ENCODE measurements around the gene ZNF649. TPM values are rescaled to one million over a fixed set of nuclear protein-coding genes. Genes with fewer than 3 reads are reported as not detected.

ZNF649 gene
- total and polyA plus RNA-seq, 10 of the 15 experiments (the other 5 are each of a cell fraction or from before 2014, with no cell fraction given), result 0.87 to 9.7 (median 4.7) TPM

DNA sequence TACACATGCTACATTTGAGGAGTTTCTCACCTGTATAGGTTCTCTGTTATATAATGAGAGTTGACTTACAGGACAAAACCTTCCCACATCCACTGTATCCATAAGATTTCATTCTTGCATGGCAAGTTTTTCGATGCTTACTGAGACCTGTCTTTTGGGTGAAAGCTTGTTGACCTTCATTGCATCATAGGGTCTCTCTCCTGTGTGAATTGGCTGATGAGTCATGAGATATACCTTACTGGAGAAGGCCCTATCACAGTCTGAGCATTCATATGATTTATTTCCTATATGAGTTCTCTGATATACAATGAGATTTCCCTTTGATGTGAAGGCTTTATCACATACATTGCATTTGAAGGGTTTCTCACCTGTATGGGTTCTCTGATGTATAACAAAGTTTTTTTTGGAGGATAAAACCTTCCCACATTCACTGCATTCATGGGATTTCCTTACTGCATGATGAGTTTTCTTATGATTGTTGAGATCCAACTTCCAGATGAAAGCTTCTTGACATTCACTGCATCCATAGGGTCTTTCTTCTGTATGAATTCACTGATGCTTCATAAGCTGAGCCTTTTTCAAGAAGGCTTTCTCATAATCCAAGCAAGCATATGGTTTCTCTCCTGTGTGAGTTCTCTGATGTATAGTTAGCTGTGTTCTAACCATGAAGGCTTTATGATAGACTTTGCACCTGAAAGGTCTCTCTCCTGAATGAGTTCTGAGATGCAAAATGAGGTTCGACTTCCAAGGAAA is 42.8 kb downstream of the ZNF649 start:
- Histone ChIP-seq H3K9ac (ENCODE audit: control insufficient read depth, insufficient read depth, low read length) (no peak overlapping the region), H4K20me1 (ENCODE audit: control insufficient read depth, insufficient read depth) (no peaks in the 10 kb centered on the region), H3K9me3 (replicated peaks; ENCODE audit: control insufficient read depth, insufficient read depth, low read length) (peaks cover 11% of the 10 kb centered on the region), H2AFZ (ENCODE audit: control insufficient read depth, low read depth, low read length) (no peak overlapping the region), H3K4me3 (no peak overlapping the region), H3K36me3 (ENCODE audit: control insufficient read depth in 2 of 2, insufficient read depth in 2 of 2, low read length in 1 of 2) (no peaks in the 10 kb centered on the region), H3K4me2 (ENCODE audit: control insufficient read depth, insufficient read depth) (no peak overlapping the region), H3K4me1 (ENCODE audit: control insufficient read depth, insufficient read depth, low read length) (no peaks in the 10 kb centered on the region), H3K27me3 (replicated peaks in 1 of 2; ENCODE audit: control insufficient read depth in 2 of 2, insufficient read depth in 2 of 2, low read length in 1 of 2) (no peaks in the 10 kb centered on the region), H3K79me2 (ENCODE audit: control insufficient read depth, insufficient read depth, low read length) (no peaks in the 10 kb centered on the region), H3K27ac (ENCODE audit: control insufficient read depth, insufficient read depth) (no peak overlapping the region)
- in situ Hi-C loops (cut with MboI), result no loop called here
- TF ChIP-seq ZNF274 (IDR thresholded peaks at IDR 0.05; ENCODE audit: insufficient read depth, insufficient read length), result peak; percentile 78
- TF ChIP-seq, protein P1, sequence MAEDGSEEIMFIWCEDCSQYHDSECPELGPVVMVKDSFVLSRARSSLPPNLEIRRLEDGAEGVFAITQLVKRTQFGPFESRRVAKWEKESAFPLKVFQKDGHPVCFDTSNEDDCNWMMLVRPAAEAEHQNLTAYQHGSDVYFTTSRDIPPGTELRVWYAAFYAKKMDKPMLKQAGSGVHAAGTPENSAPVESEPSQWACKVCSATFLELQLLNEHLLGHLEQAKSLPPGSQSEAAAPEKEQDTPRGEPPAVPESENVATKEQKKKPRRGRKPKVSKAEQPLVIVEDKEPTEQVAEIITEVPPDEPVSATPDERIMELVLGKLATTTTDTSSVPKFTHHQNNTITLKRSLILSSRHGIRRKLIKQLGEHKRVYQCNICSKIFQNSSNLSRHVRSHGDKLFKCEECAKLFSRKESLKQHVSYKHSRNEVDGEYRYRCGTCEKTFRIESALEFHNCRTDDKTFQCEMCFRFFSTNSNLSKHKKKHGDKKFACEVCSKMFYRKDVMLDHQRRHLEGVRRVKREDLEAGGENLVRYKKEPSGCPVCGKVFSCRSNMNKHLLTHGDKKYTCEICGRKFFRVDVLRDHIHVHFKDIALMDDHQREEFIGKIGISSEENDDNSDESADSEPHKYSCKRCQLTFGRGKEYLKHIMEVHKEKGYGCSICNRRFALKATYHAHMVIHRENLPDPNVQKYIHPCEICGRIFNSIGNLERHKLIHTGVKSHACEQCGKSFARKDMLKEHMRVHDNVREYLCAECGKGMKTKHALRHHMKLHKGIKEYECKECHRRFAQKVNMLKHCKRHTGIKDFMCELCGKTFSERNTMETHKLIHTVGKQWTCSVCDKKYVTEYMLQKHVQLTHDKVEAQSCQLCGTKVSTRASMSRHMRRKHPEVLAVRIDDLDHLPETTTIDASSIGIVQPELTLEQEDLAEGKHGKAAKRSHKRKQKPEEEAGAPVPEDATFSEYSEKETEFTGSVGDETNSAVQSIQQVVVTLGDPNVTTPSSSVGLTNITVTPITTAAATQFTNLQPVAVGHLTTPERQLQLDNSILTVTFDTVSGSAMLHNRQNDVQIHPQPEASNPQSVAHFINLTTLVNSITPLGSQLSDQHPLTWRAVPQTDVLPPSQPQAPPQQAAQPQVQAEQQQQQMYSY (CRISPR knock-in tag; IDR thresholded peaks at IDR 0.05), result no peak
- intact Hi-C loops (cut with micrococcal nuclease; ENCODE audit: unreplicated experiment), result no loop called here
- BruUV-seq (replicated peaks), result no TSS peak
- no peak for DNase-seq (ENCODE audit: low read depth, low spot score)
- WGBS (ENCODE audit: insufficient coverage, insufficient replicate concordance, low lambda C conversion rate, missing lambda C conversion rate), result 46% methylated on average over 2 of the region's 2 CpGs
- no peak for FAIRE-seq
- RAD21 ChIA-PET (ENCODE audit: unreplicated experiment), result no interaction called here
- POLR2A ChIA-PET, result no interaction called here
- CTCF ChIA-PET, result no interaction called here
- SMC1A ChIA-PET (ENCODE audit: uncharacterized antibody, unreplicated experiment), result no interaction called here
- no peak for ATAC-seq

Other genes starting within 250 kb of the ZNF649 start
Only the 7 nearest of the 13 such genes appear.
- not detected in 2 replicates for gene FPR3, start 109.9 kb downstream of the ZNF649 start, total RNA-seq (2014; rRNA removed)
- not detected in 2 replicates for gene FPR3, start 109.9 kb downstream of the ZNF649 start, total RNA-seq (2014; rRNA removed; fragmentation: Illumina TruSeq; extraction: Trizol)
- not detected in 2 replicates for gene FPR3, start 109.9 kb downstream of the ZNF649 start, total RNA-seq (2021)
- gene FPR3, start 109.9 kb downstream of the ZNF649 start, polyA plus RNA-seq (2011; rRNA removed), result not detected in 2 replicates
- gene FPR3, start 109.9 kb downstream of the ZNF649 start, polyA plus RNA-seq (2014; fragmentation: Illumina TruSeq; extraction: Trizol), result not detected in 2 replicates
- not detected for gene FPR3, start 109.9 kb downstream of the ZNF649 start, polyA plus RNA-seq (2014; fragmentation: Nextera tagmentation; extraction: Ambion mirVana)
- not detected in 2 replicates for gene FPR3, start 109.9 kb downstream of the ZNF649 start, polyA plus RNA-seq (2014; rRNA removed)
- not detected for gene FPR3, start 109.9 kb downstream of the ZNF649 start, polyA plus RNA-seq (2016; fragmentation: Nextera tagmentation; extraction: Ambion mirVana)
- 5.6 and 6.0 TPM in 2 replicates for gene ZNF577, start 17.1 kb downstream of the ZNF649 start, total RNA-seq (2014; rRNA removed)
- 5.9 and 6.7 TPM in 2 replicates for gene ZNF577, start 17.1 kb downstream of the ZNF649 start, total RNA-seq (2014; rRNA removed; fragmentation: Illumina TruSeq; extraction: Trizol)
- gene ZNF577, start 17.1 kb downstream of the ZNF649 start, total RNA-seq (2021), result 4.3 and 6.1 TPM in 2 replicates
- gene ZNF577, start 17.1 kb downstream of the ZNF649 start, polyA plus RNA-seq (2011; rRNA removed), result 5.6 and 8.4 TPM in 2 replicates
- 5.1 and 6.9 TPM in 2 replicates for gene ZNF577, start 17.1 kb downstream of the ZNF649 start, polyA plus RNA-seq (2014; fragmentation: Illumina TruSeq; extraction: Trizol)
- 1 to 10 TPM; 1.0 to 1.4 TPM for gene ZNF577, start 17.1 kb downstream of the ZNF649 start, polyA plus RNA-seq (2014; fragmentation: Nextera tagmentation; extraction: Ambion mirVana)
- 2.8 and 3.9 TPM in 2 replicates for gene ZNF577, start 17.1 kb downstream of the ZNF649 start, polyA plus RNA-seq (2014; rRNA removed)
- 1 to 10 TPM; 2.9 TPM for gene ZNF577, start 17.1 kb downstream of the ZNF649 start, polyA plus RNA-seq (2016; fragmentation: Nextera tagmentation; extraction: Ambion mirVana)
- 4.4 and 4.9 TPM in 2 replicates for gene ZNF613, start 22.5 kb upstream of the ZNF649 start, total RNA-seq (2014; rRNA removed)
- gene ZNF613, start 22.5 kb upstream of the ZNF649 start, total RNA-seq (2014; rRNA removed; fragmentation: Illumina TruSeq; extraction: Trizol), result 6.9 and 7.8 TPM in 2 replicates
- gene ZNF613, start 22.5 kb upstream of the ZNF649 start, total RNA-seq (2021), result 4.7 and 5.4 TPM in 2 replicates
- gene ZNF613, start 22.5 kb upstream of the ZNF649 start, polyA plus RNA-seq (2011; rRNA removed), result 3.9 and 7.0 TPM in 2 replicates
- gene ZNF613, start 22.5 kb upstream of the ZNF649 start, polyA plus RNA-seq (2014; fragmentation: Illumina TruSeq; extraction: Trizol), result 5.3 and 7.1 TPM in 2 replicates
- 1 to 10 TPM; 3.3 to 5.1 TPM for gene ZNF613, start 22.5 kb upstream of the ZNF649 start, polyA plus RNA-seq (2014; fragmentation: Nextera tagmentation; extraction: Ambion mirVana)
- 3.2 and 3.3 TPM in 2 replicates for gene ZNF613, start 22.5 kb upstream of the ZNF649 start, polyA plus RNA-seq (2014; rRNA removed)
- gene ZNF613, start 22.5 kb upstream of the ZNF649 start, polyA plus RNA-seq (2016; fragmentation: Nextera tagmentation; extraction: Ambion mirVana), result 1 to 10 TPM; 5.8 to 7.1 TPM
- 6.4 and 6.6 TPM in 2 replicates for gene ZNF350, start 81.8 kb upstream of the ZNF649 start, total RNA-seq (2014; rRNA removed)
- 11.8 and 12.9 TPM in 2 replicates for gene ZNF350, start 81.8 kb upstream of the ZNF649 start, total RNA-seq (2014; rRNA removed; fragmentation: Illumina TruSeq; extraction: Trizol)
- gene ZNF350, start 81.8 kb upstream of the ZNF649 start, total RNA-seq (2021), result 7.6 and 8.7 TPM in 2 replicates
- 10.1 and 15.0 TPM in 2 replicates for gene ZNF350, start 81.8 kb upstream of the ZNF649 start, polyA plus RNA-seq (2011; rRNA removed)
- gene ZNF350, start 81.8 kb upstream of the ZNF649 start, polyA plus RNA-seq (2014; fragmentation: Illumina TruSeq; extraction: Trizol), result 10.6 and 10.7 TPM in 2 replicates
- 10 to 100 TPM in 1 of 2 experiments, 1 to 10 TPM in 1; 9.8 to 10.9 TPM for gene ZNF350, start 81.8 kb upstream of the ZNF649 start, polyA plus RNA-seq (2014; fragmentation: Nextera tagmentation; extraction: Ambion mirVana)
- gene ZNF350, start 81.8 kb upstream of the ZNF649 start, polyA plus RNA-seq (2014; rRNA removed), result 5.2 and 6.5 TPM in 2 replicates
- 10 to 100 TPM in 1 of 2 experiments, 1 to 10 TPM in 1; 8.3 to 10.6 TPM for gene ZNF350, start 81.8 kb upstream of the ZNF649 start, polyA plus RNA-seq (2016; fragmentation: Nextera tagmentation; extraction: Ambion mirVana)
- 4.5 and 5.6 TPM in 2 replicates for gene ZNF615, start 103.2 kb upstream of the ZNF649 start, total RNA-seq (2014; rRNA removed)
- 7.2 and 7.6 TPM in 2 replicates for gene ZNF615, start 103.2 kb upstream of the ZNF649 start, total RNA-seq (2014; rRNA removed; fragmentation: Illumina TruSeq; extraction: Trizol)
- gene ZNF615, start 103.2 kb upstream of the ZNF649 start, total RNA-seq (2021), result 4.7 and 5.7 TPM in 2 replicates
- gene ZNF615, start 103.2 kb upstream of the ZNF649 start, polyA plus RNA-seq (2011; rRNA removed), result 5.4 and 8.7 TPM in 2 replicates
- 5.4 and 5.6 TPM in 2 replicates for gene ZNF615, start 103.2 kb upstream of the ZNF649 start, polyA plus RNA-seq (2014; fragmentation: Illumina TruSeq; extraction: Trizol)
- gene ZNF615, start 103.2 kb upstream of the ZNF649 start, polyA plus RNA-seq (2014; fragmentation: Nextera tagmentation; extraction: Ambion mirVana), result 1 to 10 TPM; 1.7 to 2.1 TPM
- gene ZNF615, start 103.2 kb upstream of the ZNF649 start, polyA plus RNA-seq (2014; rRNA removed), result 2.8 TPM in 2 replicates
- 1 to 10 TPM; 2.5 to 3.9 TPM for gene ZNF615, start 103.2 kb upstream of the ZNF649 start, polyA plus RNA-seq (2016; fragmentation: Nextera tagmentation; extraction: Ambion mirVana)
- 9.3 and 11.6 TPM in 2 replicates for gene ZNF614, start 123.4 kb upstream of the ZNF649 start, total RNA-seq (2014; rRNA removed)
- gene ZNF614, start 123.4 kb upstream of the ZNF649 start, total RNA-seq (2014; rRNA removed; fragmentation: Illumina TruSeq; extraction: Trizol), result 12.8 TPM in 2 replicates
- gene ZNF614, start 123.4 kb upstream of the ZNF649 start, total RNA-seq (2021), result 9.2 and 9.8 TPM in 2 replicates
- 10.0 and 12.5 TPM in 2 replicates for gene ZNF614, start 123.4 kb upstream of the ZNF649 start, polyA plus RNA-seq (2011; rRNA removed)
- gene ZNF614, start 123.4 kb upstream of the ZNF649 start, polyA plus RNA-seq (2014; fragmentation: Illumina TruSeq; extraction: Trizol), result 9.8 and 12.7 TPM in 2 replicates
- gene ZNF614, start 123.4 kb upstream of the ZNF649 start, polyA plus RNA-seq (2014; fragmentation: Nextera tagmentation; extraction: Ambion mirVana), result 1 to 10 TPM; 3.9 to 5.3 TPM
- 5.0 and 5.4 TPM in 2 replicates for gene ZNF614, start 123.4 kb upstream of the ZNF649 start, polyA plus RNA-seq (2014; rRNA removed)
- 10 to 100 TPM; 11.7 to 16.0 TPM for gene ZNF614, start 123.4 kb upstream of the ZNF649 start, polyA plus RNA-seq (2016; fragmentation: Nextera tagmentation; extraction: Ambion mirVana)
- gene ZNF432, start 143.8 kb upstream of the ZNF649 start, total RNA-seq (2014; rRNA removed), result 4.7 and 5.3 TPM in 2 replicates
- gene ZNF432, start 143.8 kb upstream of the ZNF649 start, total RNA-seq (2014; rRNA removed; fragmentation: Illumina TruSeq; extraction: Trizol), result 7.0 and 7.2 TPM in 2 replicates
- 6.0 and 6.3 TPM in 2 replicates for gene ZNF432, start 143.8 kb upstream of the ZNF649 start, total RNA-seq (2021)
- 5.6 and 9.2 TPM in 2 replicates for gene ZNF432, start 143.8 kb upstream of the ZNF649 start, polyA plus RNA-seq (2011; rRNA removed)
- 5.6 and 8.1 TPM in 2 replicates for gene ZNF432, start 143.8 kb upstream of the ZNF649 start, polyA plus RNA-seq (2014; fragmentation: Illumina TruSeq; extraction: Trizol)
- 1 to 10 TPM; 1.7 to 2.3 TPM for gene ZNF432, start 143.8 kb upstream of the ZNF649 start, polyA plus RNA-seq (2014; fragmentation: Nextera tagmentation; extraction: Ambion mirVana)
- gene ZNF432, start 143.8 kb upstream of the ZNF649 start, polyA plus RNA-seq (2014; rRNA removed), result 3.5 and 3.8 TPM in 2 replicates
- gene ZNF432, start 143.8 kb upstream of the ZNF649 start, polyA plus RNA-seq (2016; fragmentation: Nextera tagmentation; extraction: Ambion mirVana), result 1 to 10 TPM; 2.5 to 3.8 TPM